Activated T-cell treated with anti-CD3 and anti-CD28 coated beads, Interleukin-2, amount 50 U/mL, for 72 hours (primary cell): ENCODE data around the gene MSRB1. TPM values are rescaled to one million over a fixed set of nuclear protein-coding genes. Genes with fewer than 3 reads are reported as not detected.
A peak's percentile ranks its signal among the peaks of the same experiment; 100 is the strongest.
"Not testable (repeated sequence)": the region's sequence is repeated elsewhere in the genome, so short reads cannot be mapped to it uniquely, and the experiment has no call there.

Source experiments
- ATAC-seq, 2 donors: fragments of 150-1000 bp; cut with Tn5 transposase; replicated peaks in 1 of 2; 2 replicates each; pipeline ENCODE4 v1.10.0; 2021; ENCODE audit warnings: moderate library complexity in 2 of 2, mild to moderate bottlenecking in 1 of 2
- DNase-seq, 2 donors: peaks; one replicate each; pipeline ENCODE4 v3.0.0; 2021 to 2022; ENCODE audit warnings: mixed read lengths in 1 of 2
- H3K27ac Mint-ChIP-seq: one replicate; pipeline ENCODE4 v1.8.0; 2022; ENCODE audit warnings: mild to moderate bottlenecking, moderate library complexity, mixed read lengths
- H3K27me3 Mint-ChIP-seq: one replicate; pipeline ENCODE4 v1.8.0; 2022; ENCODE audit warnings: low read depth, mixed read lengths
- H3K36me3 Mint-ChIP-seq, 2 donors: one replicate each; pipeline ENCODE4 v1.8.0; 2022; ENCODE audit warnings: mixed read lengths in 2 of 2, mild to moderate bottlenecking in 1 of 2; ENCODE audit not compliant: insufficient read depth in 2 of 2
- H3K4me1 Mint-ChIP-seq: one replicate; pipeline ENCODE4 v1.8.0; 2022; ENCODE audit warnings: low read depth, mixed read lengths
- H3K4me3 Mint-ChIP-seq, 2 donors: one replicate each; pipeline ENCODE4 v1.8.0; 2022; ENCODE audit warnings: mild to moderate bottlenecking in 2 of 2, mixed read lengths in 2 of 2, moderate library complexity in 2 of 2
- H3K9me3 Mint-ChIP-seq, 2 donors: one replicate each; pipeline ENCODE4 v1.8.0; 2022; ENCODE audit warnings: mixed read lengths in 2 of 2
- total RNA-seq, 2 donors: library from RNA; stranded (reverse); gene quantifications; one replicate each; pipeline ENCODE4 v1.2.3, GENCODE V29; 2022

MSRB1 gene
- total RNA-seq, 2 donors from 2014 or later, result 17.9 to 18.8 TPM

GRCh38 chr16:1947369-1947670 lies 4.3 kb upstream of the MSRB1 start:
- H3K4me1 Mint-ChIP-seq, result peaks cover 20% of the 10 kb centered on the region
- no peak for ATAC-seq
- no peak for DNase-seq
- H3K27me3 Mint-ChIP-seq, result no peaks in the 10 kb centered on the region
- no peaks in the 10 kb centered on the region for H3K9me3 Mint-ChIP-seq
- no peak overlapping the region for H3K27ac Mint-ChIP-seq
- peaks cover 2% of the 10 kb centered on the region in 2 donors for H3K36me3 Mint-ChIP-seq
- H3K4me3 Mint-ChIP-seq, result no peak overlapping the region

GRCh38 chr16:1946495-1947368 lies 3.7 kb upstream of the MSRB1 start:
- H3K4me1 Mint-ChIP-seq, result peaks cover 26% of the 10 kb centered on the region
- H3K27me3 Mint-ChIP-seq, result no peaks in the 10 kb centered on the region
- H3K9me3 Mint-ChIP-seq, result no peaks in the 10 kb centered on the region
- DNase-seq, result no peak
- peaks cover 2% of the 10 kb centered on the region in 2 donors for H3K36me3 Mint-ChIP-seq
- ATAC-seq, result no peak
- H3K27ac Mint-ChIP-seq, result no peak overlapping the region
- no peak overlapping the region for H3K4me3 Mint-ChIP-seq

- H3K36me3 Mint-ChIP-seq, result peaks cover 2% of the 10 kb centered on the region in 2 donors
- H3K27me3 Mint-ChIP-seq, result no peaks in the 10 kb centered on the region
- H3K4me3 Mint-ChIP-seq, result no peak overlapping the region
- no peak for DNase-seq
- peaks cover 31% of the 10 kb centered on the region for H3K4me1 Mint-ChIP-seq
- no peak for ATAC-seq
- no peak overlapping the region for H3K27ac Mint-ChIP-seq
- H3K9me3 Mint-ChIP-seq, result no peaks in the 10 kb centered on the region
Observed at GRCh38 chr16:1945559-1946391, 2.8 kb upstream of the MSRB1 start.

GRCh38 chr16:1944612-1945199 lies 1.7 kb upstream of the MSRB1 start:
- H3K9me3 Mint-ChIP-seq, result no peaks in the 10 kb centered on the region
- H3K27ac Mint-ChIP-seq, result peak overlapping the region; percentile 81
- DNase-seq, result no peak
- H3K36me3 Mint-ChIP-seq, result peaks cover 2% of the 10 kb centered on the region in 2 donors
- H3K4me1 Mint-ChIP-seq, result peaks cover 31% of the 10 kb centered on the region
- H3K4me3 Mint-ChIP-seq, result peak overlapping the region; percentile 98
- no peak for ATAC-seq
- H3K27me3 Mint-ChIP-seq, result no peaks in the 10 kb centered on the region

GRCh38 chr16:1942047-1942809 lies 771 bp downstream of the MSRB1 start:
- ATAC-seq (no peak), DNase-seq (no peak)
- H3K4me3 Mint-ChIP-seq, result peak overlapping the region; percentile 98
- no peaks in the 10 kb centered on the region for H3K9me3 Mint-ChIP-seq
- peaks cover 2% of the 10 kb centered on the region in 2 donors for H3K36me3 Mint-ChIP-seq
- peaks cover 31% of the 10 kb centered on the region for H3K4me1 Mint-ChIP-seq
- H3K27ac Mint-ChIP-seq, result no peak overlapping the region
- H3K27me3 Mint-ChIP-seq, result no peaks in the 10 kb centered on the region

GRCh38 chr16:1941162-1942046 lies 1.6 kb downstream of the MSRB1 start:
- peaks cover 31% of the 10 kb centered on the region for H3K4me1 Mint-ChIP-seq
- no peak overlapping the region for H3K27ac Mint-ChIP-seq
- peak overlapping the region; percentile 98 for H3K4me3 Mint-ChIP-seq
- H3K27me3 Mint-ChIP-seq, result no peaks in the 10 kb centered on the region
- no peak for DNase-seq
- no peak for ATAC-seq
- no peaks in the 10 kb centered on the region for H3K9me3 Mint-ChIP-seq
- peaks cover 2% of the 10 kb centered on the region in 2 donors for H3K36me3 Mint-ChIP-seq

- Mint-ChIP-seq H3K4me3 (no peak overlapping the region), H3K27ac (no peak overlapping the region), H3K27me3 (no peaks in the 10 kb centered on the region), H3K36me3 (peaks cover 2% of the 10 kb centered on the region in 2 donors), H3K9me3 (no peaks in the 10 kb centered on the region), H3K4me1 (peaks cover 29% of the 10 kb centered on the region)
- DNase-seq (no peak), ATAC-seq (no peak)
Observed at GRCh38 chr16:1940273-1941161, 2.5 kb downstream of the MSRB1 start.

- H3K36me3 Mint-ChIP-seq, H3K27ac Mint-ChIP-seq, H3K4me3 Mint-ChIP-seq, ATAC-seq, H3K27me3 Mint-ChIP-seq, DNase-seq, H3K9me3 Mint-ChIP-seq: not testable (repeated sequence)
- H3K4me1 Mint-ChIP-seq, result peaks cover 26% of the 10 kb centered on the region
Observed at GRCh38 chr16:1939833-1940232, 3.2 kb downstream of the MSRB1 start.

GRCh38 chr16:1938910-1939309 lies 4.1 kb downstream of the MSRB1 start:
- Mint-ChIP-seq H3K9me3 (no peaks in the 10 kb centered on the region), H3K4me3 (no peak overlapping the region), H3K4me1 (peaks cover 17% of the 10 kb centered on the region), H3K36me3 (peaks cover 2% of the 10 kb centered on the region in 2 donors), H3K27me3 (no peaks in the 10 kb centered on the region), H3K27ac (no peak overlapping the region)
- ATAC-seq (no peak), DNase-seq (no peak)

- Mint-ChIP-seq H3K4me3 (no peak overlapping the region), H3K36me3 (peaks cover 2% of the 10 kb centered on the region in 2 donors), H3K9me3 (no peaks in the 10 kb centered on the region), H3K27me3 (no peaks in the 10 kb centered on the region), H3K4me1 (peaks cover 12% of the 10 kb centered on the region), H3K27ac (no peak overlapping the region)
- ATAC-seq (no peak), DNase-seq (no peak)
Observed at GRCh38 chr16:1938316-1938715, 4.7 kb downstream of the MSRB1 start.

- no peak for DNase-seq
- H3K27me3 Mint-ChIP-seq, result no peaks in the 10 kb centered on the region
Observed at GRCh38 chr16:1936945-1937479, 6.0 kb downstream of the MSRB1 start.

More at GRCh38 chr16:1936945-1937479, 6.0 kb downstream of the MSRB1 start:
- Mint-ChIP-seq H3K4me1 (peaks cover 8% of the 10 kb centered on the region), H3K9me3 (no peaks in the 10 kb centered on the region), H3K4me3 (no peak overlapping the region), H3K36me3 (no peaks in the 10 kb centered on the region), H3K27ac (no peak overlapping the region)
- no peak for ATAC-seq
